HEK293 (cell line): ENCODE measurements around the gene CSNK1A1.

Experiments used
- CTCF ChIA-PET: fragments of 350-600 bp; formaldehyde crosslinking; extraction: SDS; loops from one replicate; lab custom pipeline; 2021; ENCODE audit warnings: antibody characterized with exemption; lab: Yijun Ruan, JAX
- POLR2A ChIA-PET: fragments of 300-600 bp; formaldehyde crosslinking; extraction: SDS; loops from one replicate; lab custom pipeline; 2020; ENCODE audit warnings: antibody characterized with exemption, inconsistent platforms; lab: Yijun Ruan, JAX
- H3K27ac ChIP-seq: fragments of 200-500 bp; sonication (Bioruptor generic); 2 replicates; pipeline ENCODE4 v1.5.1; 2014; ENCODE audit warnings: low read depth, low read length, control low read depth, inconsistent platforms; ENCODE audit errors: extremely low read depth
- H3K36me3 ChIP-seq, 2 experiments: fragments of 200-500 bp in 1 of 2; sonication (Bioruptor generic) in 1 of 2; 1 replicate in 1 of 2; 2 replicates in 1 of 2; pipeline ENCODE4 v1.5.1; 2014 to 2017; ENCODE audit warnings: inconsistent platforms in 2 of 2, low read length in 2 of 2; ENCODE audit not compliant: control insufficient read depth in 2 of 2, insufficient read depth in 1 of 2
- H3K4me1 ChIP-seq: fragments of 200-500 bp; sonication (Bioruptor generic); 2 replicates; pipeline ENCODE4 v1.5.1; 2014; ENCODE audit warnings: mild to moderate bottlenecking, low read length, inconsistent platforms; ENCODE audit not compliant: control insufficient read depth, insufficient read depth
- H3K4me3 ChIP-seq: 2 replicates; pipeline ENCODE4 v1.5.1; 2011; ENCODE audit warnings: low read depth, mild to moderate bottlenecking, control low read depth, low read length, moderate library complexity
- H3K9me3 ChIP-seq: fragments of 200-500 bp; sonication (Bioruptor generic); 2 replicates; pipeline ENCODE4 v1.5.1; 2014; ENCODE audit warnings: low read depth, low read length, inconsistent platforms; ENCODE audit not compliant: control insufficient read depth, insufficient read depth
- GFI1B ChIP-seq: fragments of 450-650 bp; formaldehyde crosslinking; IDR thresholded peaks from 2 replicates; pipeline ENCODE4 v1.5.1; 2016; ENCODE audit warnings: missing biosample characterization, missing genetic modification characterization
- GLIS1 ChIP-seq: fragments of 450-650 bp; formaldehyde crosslinking; IDR thresholded peaks from 2 replicates; pipeline ENCODE4 v1.5.1; 2016; ENCODE audit warnings: missing biosample characterization, missing genetic modification characterization
- HOXD13 ChIP-seq: sonication (generic); formaldehyde crosslinking; IDR thresholded peaks from 2 replicates; pipeline ENCODE4 v1.8.0; 2022; ENCODE audit warnings: missing genetic modification reagents, borderline replicate concordance
- SCRT1 ChIP-seq: fragments of 450-650 bp; formaldehyde crosslinking; IDR thresholded peaks from 2 replicates; pipeline ENCODE4 v1.5.1; 2016; ENCODE audit warnings: missing biosample characterization, missing genetic modification characterization, borderline replicate concordance
- SCRT2 ChIP-seq: fragments of 450-650 bp; formaldehyde crosslinking; IDR thresholded peaks from 2 replicates; pipeline ENCODE4 v1.5.1; 2016; ENCODE audit warnings: missing biosample characterization, missing genetic modification characterization
- SP3 ChIP-seq: fragments of 450-650 bp; formaldehyde crosslinking; IDR thresholded peaks from 2 replicates; pipeline ENCODE4 v1.5.1; 2016; ENCODE audit warnings: missing biosample characterization, missing genetic modification characterization
- YY2 ChIP-seq: fragments of 450-650 bp; formaldehyde crosslinking; IDR thresholded peaks from 2 replicates; pipeline ENCODE4 v1.5.1; 2016; ENCODE audit warnings: missing biosample characterization, missing genetic modification characterization
- ZBTB17 ChIP-seq: fragments of 450-650 bp; formaldehyde crosslinking; IDR thresholded peaks from 2 replicates; pipeline ENCODE4 v1.5.1; 2016; ENCODE audit warnings: missing biosample characterization, missing genetic modification characterization
- ZBTB7A ChIP-seq: fragments of 450-650 bp; formaldehyde crosslinking; IDR thresholded peaks from 2 replicates; pipeline ENCODE4 v1.5.1; 2016; ENCODE audit warnings: low read depth, missing biosample characterization, missing genetic modification characterization
- ZNF114 ChIP-seq: fragments of 450-650 bp; formaldehyde crosslinking; IDR thresholded peaks from 2 replicates; pipeline ENCODE4 v1.5.0; 2017; ENCODE audit warnings: missing biosample characterization, missing genetic modification characterization
- ZNF133 ChIP-seq: fragments of 450-650 bp; formaldehyde crosslinking; IDR thresholded peaks from 2 replicates; pipeline ENCODE4 v1.5.1; 2016; ENCODE audit warnings: missing biosample characterization, missing genetic modification characterization
- ZNF16 ChIP-seq: fragments of 450-650 bp; formaldehyde crosslinking; IDR thresholded peaks from 2 replicates; pipeline ENCODE4 v1.5.1; 2016; ENCODE audit warnings: low read depth, missing biosample characterization, missing genetic modification characterization
- ZNF175 ChIP-seq: fragments of 450-650 bp; formaldehyde crosslinking; IDR thresholded peaks from 2 replicates; pipeline ENCODE4 v1.5.1; 2016; ENCODE audit warnings: missing biosample characterization, missing genetic modification characterization
- ZNF214 ChIP-seq: fragments of 450-650 bp; formaldehyde crosslinking; IDR thresholded peaks from 2 replicates; pipeline ENCODE4 v1.5.1; 2017; ENCODE audit warnings: missing biosample characterization, mild to moderate bottlenecking, missing genetic modification characterization, borderline replicate concordance
- ZNF324 ChIP-seq: fragments of 450-650 bp; formaldehyde crosslinking; IDR thresholded peaks from 2 replicates; pipeline ENCODE4 v1.5.1; 2016; ENCODE audit warnings: missing biosample characterization, missing genetic modification characterization
- ZNF366 ChIP-seq: fragments of 450-650 bp; formaldehyde crosslinking; conservative IDR thresholded peaks from 2 replicates; pipeline ENCODE4 v1.5.1; 2016; ENCODE audit warnings: missing biosample characterization, missing genetic modification characterization
- ZNF426 ChIP-seq: fragments of 450-650 bp; formaldehyde crosslinking; IDR thresholded peaks from 2 replicates; pipeline ENCODE4 v1.5.1; 2017; ENCODE audit warnings: missing biosample characterization, missing genetic modification characterization, mild to moderate bottlenecking, inconsistent platforms, moderate library complexity
- ZNF623 ChIP-seq: fragments of 450-650 bp; formaldehyde crosslinking; IDR thresholded peaks from 2 replicates; pipeline ENCODE4 v1.5.1; 2016; ENCODE audit warnings: missing biosample characterization, missing genetic modification characterization
- ZNF776 ChIP-seq: fragments of 450-650 bp; formaldehyde crosslinking; IDR thresholded peaks from 2 replicates; pipeline ENCODE4 v1.5.0; 2017; ENCODE audit warnings: missing biosample characterization, missing genetic modification characterization, borderline replicate concordance
- ZNF843 ChIP-seq: fragments of 450-650 bp; formaldehyde crosslinking; IDR thresholded peaks from 2 replicates; pipeline ENCODE4 v1.5.1; 2016; ENCODE audit warnings: missing biosample characterization, missing genetic modification characterization
- TF ChIP-seq, protein P1 (sequence below): fragments of 450-650 bp; formaldehyde crosslinking; IDR thresholded peaks from 2 replicates; pipeline ENCODE4 v1.5.1; 2017; ENCODE audit warnings: missing biosample characterization, mild to moderate bottlenecking, missing genetic modification characterization, moderate library complexity
- TF ChIP-seq, protein P2 (sequence below): fragments of 450-650 bp; formaldehyde crosslinking; IDR thresholded peaks from 2 replicates; pipeline ENCODE4 v1.5.1; 2016; ENCODE audit warnings: missing biosample characterization, missing genetic modification characterization
- TF ChIP-seq, protein P3 (sequence below): fragments of 450-650 bp; formaldehyde crosslinking; IDR thresholded peaks from 2 replicates; pipeline ENCODE4 v1.5.1; 2017; ENCODE audit warnings: missing biosample characterization, missing genetic modification characterization
- TF ChIP-seq, protein P4 (sequence below): fragments of 450-650 bp; formaldehyde crosslinking; IDR thresholded peaks from 2 replicates; pipeline ENCODE4 v1.5.0; 2017; ENCODE audit warnings: missing biosample characterization, missing genetic modification characterization, borderline replicate concordance

The CSNK1A1 gene

DNA sequence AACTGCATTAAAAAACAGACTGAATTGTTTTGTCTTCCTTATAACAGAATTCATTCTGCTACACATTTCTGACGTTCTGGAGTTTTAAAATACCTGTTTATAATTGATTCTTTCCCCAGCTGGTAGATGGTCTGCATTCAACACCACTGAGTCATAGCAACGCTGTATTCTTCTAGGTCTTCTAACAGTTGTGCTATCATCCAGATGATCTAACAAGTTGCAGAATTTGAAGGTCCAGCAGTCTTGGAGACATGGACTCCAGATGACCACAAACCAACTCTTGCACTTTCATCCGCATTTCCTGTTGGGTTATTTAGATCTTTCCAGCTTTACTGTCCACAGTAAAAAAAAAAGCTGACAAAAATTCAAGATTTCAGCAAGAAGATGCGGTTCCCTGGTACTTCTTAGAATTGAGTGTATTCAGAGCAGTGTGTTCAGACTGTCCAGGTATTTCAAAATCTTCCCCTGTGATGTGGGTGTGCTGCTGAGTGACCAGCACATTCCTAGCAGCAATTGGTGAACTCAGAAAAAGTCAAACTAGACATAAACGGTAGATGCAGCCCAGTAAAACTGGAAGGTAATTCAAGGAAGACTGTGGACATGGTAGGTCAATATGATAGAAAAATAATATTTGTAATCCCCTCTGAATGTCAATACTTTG, 50.2 kb downstream of the CSNK1A1 start:
- Histone ChIP-seq H3K36me3 (peaks cover 85 to 87% of the 10 kb centered on the region in 2 experiments), H3K4me1 (no peaks in the 10 kb centered on the region), H3K4me3 (no peak overlapping the region), H3K27ac (no peak overlapping the region), H3K9me3 (no peaks in the 10 kb centered on the region)
- TF ChIP-seq, protein P1, sequence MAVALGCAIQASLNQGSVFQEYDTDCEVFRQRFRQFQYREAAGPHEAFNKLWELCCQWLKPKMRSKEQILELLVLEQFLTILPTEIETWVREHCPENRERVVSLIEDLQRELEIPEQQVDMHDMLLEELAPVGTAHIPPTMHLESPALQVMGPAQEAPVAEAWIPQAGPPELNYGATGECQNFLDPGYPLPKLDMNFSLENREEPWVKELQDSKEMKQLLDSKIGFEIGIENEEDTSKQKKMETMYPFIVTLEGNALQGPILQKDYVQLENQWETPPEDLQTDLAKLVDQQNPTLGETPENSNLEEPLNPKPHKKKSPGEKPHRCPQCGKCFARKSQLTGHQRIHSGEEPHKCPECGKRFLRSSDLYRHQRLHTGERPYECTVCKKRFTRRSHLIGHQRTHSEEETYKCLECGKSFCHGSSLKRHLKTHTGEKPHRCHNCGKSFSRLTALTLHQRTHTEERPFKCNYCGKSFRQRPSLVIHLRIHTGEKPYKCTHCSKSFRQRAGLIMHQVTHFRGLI, result no peak
- TF ChIP-seq ZBTB17 (tag by site-specific recombination) (0 out of 2 replicates have a peak, but pooled peaks have one; percentile 23), ZNF426 (no peak), ZNF214 (tag by site-specific recombination) (no peak)
- CTCF ChIA-PET, result interaction anchor here (0.6 to 1.1 kb wide), 3 partner anchors 10 to 232 kb away, joined by 3 to 6 read pairs (median 4); no protein-coding TSS in a partner anchor
- POLR2A ChIA-PET, result no interaction called here

DNA sequence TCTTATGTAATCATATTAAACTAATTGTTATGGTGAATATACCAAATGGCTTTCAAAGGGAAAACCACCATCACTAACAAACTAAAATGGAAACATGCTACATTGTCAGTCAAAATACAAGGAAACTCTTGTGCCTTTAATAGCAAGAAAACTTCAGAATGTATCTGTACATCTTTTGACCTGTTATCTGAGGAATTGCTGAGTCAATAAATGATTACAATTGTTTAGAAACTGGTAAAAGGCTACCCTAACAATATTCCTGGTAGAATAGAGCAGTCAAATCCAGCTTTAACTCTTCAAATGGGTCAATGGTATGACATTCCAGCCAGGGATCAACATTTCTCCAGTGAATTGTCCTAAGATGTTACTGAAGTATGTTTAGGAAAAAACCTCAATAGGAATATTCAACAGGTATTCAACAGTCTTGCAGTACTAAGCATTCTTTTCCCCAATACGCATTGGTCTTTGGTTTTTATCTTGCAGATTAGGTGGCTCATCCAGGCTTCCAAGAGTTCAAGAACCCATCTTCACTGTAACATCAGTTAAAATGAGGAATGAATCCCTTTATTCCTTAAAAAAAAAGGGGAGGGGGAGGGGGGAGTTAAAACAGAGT, 52.4 kb downstream of the CSNK1A1 start:
- ChIA-PET CTCF (interaction anchor here (0.7 kb wide), 1 partner anchor 57 kb away, joined by 3 read pairs; no protein-coding TSS in a partner anchor), POLR2A (no interaction called here)
- Histone ChIP-seq H3K27ac (no peak overlapping the region), H3K36me3 (peaks cover 75 to 81% of the 10 kb centered on the region in 2 experiments), H3K9me3 (no peaks in the 10 kb centered on the region), H3K4me1 (no peaks in the 10 kb centered on the region), H3K4me3 (no peak overlapping the region)
- peak; percentile 86 for TF ChIP-seq SCRT2 (tag by site-specific recombination)
- TF ChIP-seq SCRT1, result peak; percentile 60; the same call in 1 of the 2 replicates
- no peak for TF ChIP-seq ZNF324 (tag by site-specific recombination)

DNA sequence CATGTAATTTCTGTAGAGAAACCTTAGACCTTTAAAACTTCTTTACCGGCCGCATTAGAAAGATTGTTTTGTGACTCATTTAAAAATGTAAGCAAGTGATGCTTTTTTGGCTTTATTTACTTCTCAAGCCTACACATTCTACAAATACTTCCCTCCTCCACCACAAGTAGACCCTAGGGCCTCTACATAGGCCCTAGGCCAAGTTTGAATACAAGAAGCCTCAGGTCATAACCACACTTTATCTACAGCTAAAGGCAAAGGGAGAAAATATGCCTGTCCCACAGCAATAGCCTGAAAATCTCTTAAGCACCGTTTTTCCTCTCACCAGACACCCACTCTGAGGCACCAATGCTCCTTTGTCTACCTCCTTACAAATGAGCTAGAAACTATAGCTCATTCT, 53.9 kb downstream of the CSNK1A1 start:
- H3K27ac ChIP-seq, result no peak overlapping the region
- H3K4me3 ChIP-seq, result no peak overlapping the region
- no peaks in the 10 kb centered on the region for H3K4me1 ChIP-seq
- CTCF ChIA-PET, result interaction anchor here (0.9 kb wide), 1 partner anchor 63 kb away, joined by 3 read pairs; no protein-coding TSS in a partner anchor
- POLR2A ChIA-PET, result interaction anchor here (0.6 kb wide), 1 partner anchor 8 kb away, joined by 4 read pairs; no protein-coding TSS in a partner anchor
- TF ChIP-seq, protein P2, sequence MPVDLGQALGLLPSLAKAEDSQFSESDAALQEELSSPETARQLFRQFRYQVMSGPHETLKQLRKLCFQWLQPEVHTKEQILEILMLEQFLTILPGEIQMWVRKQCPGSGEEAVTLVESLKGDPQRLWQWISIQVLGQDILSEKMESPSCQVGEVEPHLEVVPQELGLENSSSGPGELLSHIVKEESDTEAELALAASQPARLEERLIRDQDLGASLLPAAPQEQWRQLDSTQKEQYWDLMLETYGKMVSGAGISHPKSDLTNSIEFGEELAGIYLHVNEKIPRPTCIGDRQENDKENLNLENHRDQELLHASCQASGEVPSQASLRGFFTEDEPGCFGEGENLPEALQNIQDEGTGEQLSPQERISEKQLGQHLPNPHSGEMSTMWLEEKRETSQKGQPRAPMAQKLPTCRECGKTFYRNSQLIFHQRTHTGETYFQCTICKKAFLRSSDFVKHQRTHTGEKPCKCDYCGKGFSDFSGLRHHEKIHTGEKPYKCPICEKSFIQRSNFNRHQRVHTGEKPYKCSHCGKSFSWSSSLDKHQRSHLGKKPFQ, result no peak
- TF ChIP-seq HOXD13 (CRISPR knock-in tag) (no peak), ZNF16 (tag by site-specific recombination) (no peak), GFI1B (tag by site-specific recombination) (no peak), ZBTB7A (no peak), ZNF175 (tag by site-specific recombination) (no peak), YY2 (tag by site-specific recombination) (no peak), ZNF366 (tag by site-specific recombination) (no peak), ZNF133 (tag by site-specific recombination) (no peak), ZNF776 (tag by site-specific recombination) (no peak), ZNF623 (tag by site-specific recombination) (no peak), ZNF843 (tag by site-specific recombination) (no peak), ZNF114 (tag by site-specific recombination) (no peak), ZNF426 (no peak), SP3 (tag by site-specific recombination) (no peak), GLIS1 (tag by site-specific recombination) (no peak)
- TF ChIP-seq, protein P3, sequence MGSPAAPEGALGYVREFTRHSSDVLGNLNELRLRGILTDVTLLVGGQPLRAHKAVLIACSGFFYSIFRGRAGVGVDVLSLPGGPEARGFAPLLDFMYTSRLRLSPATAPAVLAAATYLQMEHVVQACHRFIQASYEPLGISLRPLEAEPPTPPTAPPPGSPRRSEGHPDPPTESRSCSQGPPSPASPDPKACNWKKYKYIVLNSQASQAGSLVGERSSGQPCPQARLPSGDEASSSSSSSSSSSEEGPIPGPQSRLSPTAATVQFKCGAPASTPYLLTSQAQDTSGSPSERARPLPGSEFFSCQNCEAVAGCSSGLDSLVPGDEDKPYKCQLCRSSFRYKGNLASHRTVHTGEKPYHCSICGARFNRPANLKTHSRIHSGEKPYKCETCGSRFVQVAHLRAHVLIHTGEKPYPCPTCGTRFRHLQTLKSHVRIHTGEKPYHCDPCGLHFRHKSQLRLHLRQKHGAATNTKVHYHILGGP (tag by site-specific recombination), result no peak
- TF ChIP-seq, protein P4, sequence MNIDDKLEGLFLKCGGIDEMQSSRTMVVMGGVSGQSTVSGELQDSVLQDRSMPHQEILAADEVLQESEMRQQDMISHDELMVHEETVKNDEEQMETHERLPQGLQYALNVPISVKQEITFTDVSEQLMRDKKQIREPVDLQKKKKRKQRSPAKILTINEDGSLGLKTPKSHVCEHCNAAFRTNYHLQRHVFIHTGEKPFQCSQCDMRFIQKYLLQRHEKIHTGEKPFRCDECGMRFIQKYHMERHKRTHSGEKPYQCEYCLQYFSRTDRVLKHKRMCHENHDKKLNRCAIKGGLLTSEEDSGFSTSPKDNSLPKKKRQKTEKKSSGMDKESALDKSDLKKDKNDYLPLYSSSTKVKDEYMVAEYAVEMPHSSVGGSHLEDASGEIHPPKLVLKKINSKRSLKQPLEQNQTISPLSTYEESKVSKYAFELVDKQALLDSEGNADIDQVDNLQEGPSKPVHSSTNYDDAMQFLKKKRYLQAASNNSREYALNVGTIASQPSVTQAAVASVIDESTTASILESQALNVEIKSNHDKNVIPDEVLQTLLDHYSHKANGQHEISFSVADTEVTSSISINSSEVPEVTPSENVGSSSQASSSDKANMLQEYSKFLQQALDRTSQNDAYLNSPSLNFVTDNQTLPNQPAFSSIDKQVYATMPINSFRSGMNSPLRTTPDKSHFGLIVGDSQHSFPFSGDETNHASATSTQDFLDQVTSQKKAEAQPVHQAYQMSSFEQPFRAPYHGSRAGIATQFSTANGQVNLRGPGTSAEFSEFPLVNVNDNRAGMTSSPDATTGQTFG (tag by site-specific recombination), result no peak
- no peaks in the 10 kb centered on the region for H3K9me3 ChIP-seq
- H3K36me3 ChIP-seq, result peaks cover 60 to 70% of the 10 kb centered on the region in 2 experiments
